ENCODE data around the gene SLIT3. TPM values are rescaled to one million over a fixed set of nuclear protein-coding genes. Genes with fewer than 3 reads are reported as not detected.
"Not testable (repeated sequence)": the region's sequence is repeated elsewhere in the genome, so short reads cannot be mapped to it uniquely, and the experiment has no call there.

The SLIT3 gene
- total RNA-seq, 2 experiments from 2014 or later = 0.30 to 0.43 TPM

- Mint-ChIP-seq H3K4me1 (ENCODE audit: low read depth) (no peaks in the 10 kb centered on the region), H3K4me3 (no peak overlapping the region), H3K36me3 (ENCODE audit: low read depth) (no peaks in the 10 kb centered on the region), H3K27ac (no peak overlapping the region), H3K27me3 (ENCODE audit: low read depth) (no peaks in the 10 kb centered on the region), H3K9me3 (no peaks in the 10 kb centered on the region)
- DNase-seq = no peak
- CTCF ChIA-PET = no interaction called here
- intact Hi-C loops (cut with micrococcal nuclease) = no loop called here
These were observed 77.9 kb downstream of the SLIT3 start for GRCh38 chr5:169222934-169223594.

GRCh38 chr5:169221519-169221918 is 79.4 kb downstream of the SLIT3 start:
- Mint-ChIP-seq H3K9me3 (no peaks in the 10 kb centered on the region), H3K36me3 (ENCODE audit: low read depth) (no peaks in the 10 kb centered on the region), H3K27ac (no peak overlapping the region), H3K27me3 (ENCODE audit: low read depth) (no peaks in the 10 kb centered on the region), H3K4me1 (ENCODE audit: low read depth) (no peaks in the 10 kb centered on the region), H3K4me3 (no peak overlapping the region)
- intact Hi-C loops (cut with micrococcal nuclease) = no loop called here
- CTCF ChIA-PET = no interaction called here
- DNase-seq = no peak

- CTCF ChIA-PET = interaction anchor here (0.6 kb wide), 1 partner anchor 90 kb away, joined by 3 read pairs; no protein-coding TSS in a partner anchor
- H3K27me3 Mint-ChIP-seq (ENCODE audit: low read depth) = no peaks in the 10 kb centered on the region
- H3K4me1 Mint-ChIP-seq (ENCODE audit: low read depth) = no peaks in the 10 kb centered on the region
- H3K36me3 Mint-ChIP-seq (ENCODE audit: low read depth) = no peaks in the 10 kb centered on the region
- H3K27ac Mint-ChIP-seq = no peak overlapping the region
- intact Hi-C loops (cut with micrococcal nuclease) = loop anchor here (1.0 kb wide), 1 partner anchor 37 kb away; no protein-coding TSS in a partner anchor
- H3K4me3 Mint-ChIP-seq = no peak overlapping the region
- no peaks in the 10 kb centered on the region for H3K9me3 Mint-ChIP-seq
- no peak for DNase-seq
These were observed 81.0 kb downstream of the SLIT3 start for GRCh38 chr5:169219961-169220360.

- intact Hi-C loops (cut with micrococcal nuclease) = loop anchor here (1.0 kb wide), 1 partner anchor 36 kb away; no protein-coding TSS in a partner anchor
- H3K27me3 Mint-ChIP-seq (ENCODE audit: low read depth) = no peaks in the 10 kb centered on the region
- CTCF ChIA-PET = interaction anchor here (0.6 kb wide), 1 partner anchor 22 kb away, joined by 3 read pairs; no protein-coding TSS in a partner anchor
- no peaks in the 10 kb centered on the region for H3K9me3 Mint-ChIP-seq
- H3K27ac Mint-ChIP-seq = no peak overlapping the region
- no peaks in the 10 kb centered on the region for H3K4me1 Mint-ChIP-seq (ENCODE audit: low read depth)
- DNase-seq = no peak
- H3K36me3 Mint-ChIP-seq (ENCODE audit: low read depth) = no peaks in the 10 kb centered on the region
- H3K4me3 Mint-ChIP-seq = no peak overlapping the region
These were observed 81.6 kb downstream of the SLIT3 start for GRCh38 chr5:169219351-169219750.

- no peaks in the 10 kb centered on the region for H3K9me3 Mint-ChIP-seq
- H3K4me3 Mint-ChIP-seq = no peak overlapping the region
- H3K4me1 Mint-ChIP-seq (ENCODE audit: low read depth) = no peaks in the 10 kb centered on the region
- no peak overlapping the region for H3K27ac Mint-ChIP-seq
- no peaks in the 10 kb centered on the region for H3K36me3 Mint-ChIP-seq (ENCODE audit: low read depth)
- intact Hi-C loops (cut with micrococcal nuclease) = loop anchor here (1.0 kb wide), 1 partner anchor 36 kb away; no protein-coding TSS in a partner anchor
- DNase-seq = no peak
- CTCF ChIA-PET = interaction anchor here (0.6 kb wide), 1 partner anchor 22 kb away, joined by 3 read pairs; no protein-coding TSS in a partner anchor
- no peaks in the 10 kb centered on the region for H3K27me3 Mint-ChIP-seq (ENCODE audit: low read depth)
These were observed 82.1 kb downstream of the SLIT3 start for GRCh38 chr5:169218861-169219260.

- Mint-ChIP-seq H3K36me3 (ENCODE audit: low read depth) (no peaks in the 10 kb centered on the region), H3K9me3 (no peaks in the 10 kb centered on the region), H3K27ac (no peak overlapping the region), H3K27me3 (ENCODE audit: low read depth) (no peaks in the 10 kb centered on the region), H3K4me1 (ENCODE audit: low read depth) (no peaks in the 10 kb centered on the region), H3K4me3 (no peak overlapping the region)
- no peak for DNase-seq
- intact Hi-C loops (cut with micrococcal nuclease) = no loop called here
- CTCF ChIA-PET = no interaction called here
These were observed 82.8 kb downstream of the SLIT3 start for GRCh38 chr5:169218176-169218575.

- CTCF ChIA-PET = no interaction called here
- intact Hi-C loops (cut with micrococcal nuclease) = no loop called here
- no peak overlapping the region for H3K27ac Mint-ChIP-seq
- DNase-seq = no peak
- H3K4me1 Mint-ChIP-seq (ENCODE audit: low read depth) = no peaks in the 10 kb centered on the region
- no peaks in the 10 kb centered on the region for H3K36me3 Mint-ChIP-seq (ENCODE audit: low read depth)
- no peak overlapping the region for H3K4me3 Mint-ChIP-seq
- H3K9me3 Mint-ChIP-seq = no peaks in the 10 kb centered on the region
- H3K27me3 Mint-ChIP-seq (ENCODE audit: low read depth) = no peaks in the 10 kb centered on the region
These were observed 84.1 kb downstream of the SLIT3 start for GRCh38 chr5:169216866-169217265.

GRCh38 chr5:169213479-169213878 is 87.5 kb downstream of the SLIT3 start:
- CTCF ChIA-PET = no interaction called here
- Mint-ChIP-seq H3K9me3 (peaks cover 1% of the 10 kb centered on the region), H3K27ac (no peak overlapping the region), H3K4me1 (ENCODE audit: low read depth) (no peaks in the 10 kb centered on the region), H3K36me3 (ENCODE audit: low read depth) (no peaks in the 10 kb centered on the region), H3K27me3 (ENCODE audit: low read depth) (no peaks in the 10 kb centered on the region), H3K4me3 (no peak overlapping the region)
- no peak for DNase-seq
- intact Hi-C loops (cut with micrococcal nuclease) = no loop called here

GRCh38 chr5:169211761-169212160 is 89.2 kb downstream of the SLIT3 start:
- DNase-seq; H3K27ac Mint-ChIP-seq; H3K4me1 Mint-ChIP-seq (ENCODE audit: low read depth); intact Hi-C loops (cut with micrococcal nuclease); CTCF ChIA-PET; H3K36me3 Mint-ChIP-seq (ENCODE audit: low read depth); H3K9me3 Mint-ChIP-seq; H3K4me3 Mint-ChIP-seq; H3K27me3 Mint-ChIP-seq (ENCODE audit: low read depth): not testable (repeated sequence)

- H3K9me3 Mint-ChIP-seq = peaks cover under 1% of the 10 kb centered on the region
- no peak overlapping the region for H3K4me3 Mint-ChIP-seq
- no peak overlapping the region for H3K27ac Mint-ChIP-seq
- H3K27me3 Mint-ChIP-seq (ENCODE audit: low read depth) = no peaks in the 10 kb centered on the region
- CTCF ChIA-PET = no interaction called here
- no peak for DNase-seq
- H3K36me3 Mint-ChIP-seq (ENCODE audit: low read depth) = no peaks in the 10 kb centered on the region
- intact Hi-C loops (cut with micrococcal nuclease) = no loop called here
- no peaks in the 10 kb centered on the region for H3K4me1 Mint-ChIP-seq (ENCODE audit: low read depth)
These were observed 96.0 kb downstream of the SLIT3 start for GRCh38 chr5:169204788-169205400.

GRCh38 chr5:169202969-169203368 is 98.0 kb downstream of the SLIT3 start:
- Mint-ChIP-seq H3K9me3 (no peaks in the 10 kb centered on the region), H3K4me1 (ENCODE audit: low read depth) (no peaks in the 10 kb centered on the region), H3K36me3 (ENCODE audit: low read depth) (no peaks in the 10 kb centered on the region), H3K27ac (no peak overlapping the region), H3K4me3 (no peak overlapping the region), H3K27me3 (ENCODE audit: low read depth) (no peaks in the 10 kb centered on the region)
- no peak for DNase-seq
- intact Hi-C loops (cut with micrococcal nuclease) = no loop called here
- CTCF ChIA-PET = no interaction called here

GRCh38 chr5:169201597-169201996 is 99.3 kb downstream of the SLIT3 start:
- DNase-seq = no peak
- CTCF ChIA-PET = no interaction called here
- Mint-ChIP-seq H3K4me3 (no peak overlapping the region), H3K4me1 (ENCODE audit: low read depth) (no peaks in the 10 kb centered on the region), H3K9me3 (no peaks in the 10 kb centered on the region), H3K36me3 (ENCODE audit: low read depth) (no peaks in the 10 kb centered on the region), H3K27me3 (ENCODE audit: low read depth) (no peaks in the 10 kb centered on the region), H3K27ac (no peak overlapping the region)
- intact Hi-C loops (cut with micrococcal nuclease) = no loop called here

GRCh38 chr5:169200125-169200778 is 100.7 kb downstream of the SLIT3 start:
- CTCF ChIA-PET = no interaction called here

More at GRCh38 chr5:169200125-169200778, 100.7 kb downstream of the SLIT3 start:
- Mint-ChIP-seq H3K9me3 (no peaks in the 10 kb centered on the region), H3K27ac (no peak overlapping the region), H3K4me3 (no peak overlapping the region), H3K4me1 (ENCODE audit: low read depth) (no peaks in the 10 kb centered on the region), H3K36me3 (ENCODE audit: low read depth) (no peaks in the 10 kb centered on the region), H3K27me3 (ENCODE audit: low read depth) (no peaks in the 10 kb centered on the region)
- DNase-seq = no peak
- intact Hi-C loops (cut with micrococcal nuclease) = no loop called here

All from activated naive CD4-positive, alpha-beta T cell treated with anti-CD3 and anti-CD28 coated beads for 36 hours (primary cell).